DOHH2 (cell line): ENCODE measurements around the gene OSBPL9.
"Not testable (repeated sequence)": the region's sequence is repeated elsewhere in the genome, so short reads cannot be mapped to it uniquely, and the experiment has no call there.

Source experiments
- H3F3A ChIP-seq: fragments of 200-600 bp; sonication (generic), shearing (Covaris generic); 2 replicates; pipeline ENCODE4 v1.6.0; 2016; ENCODE audit warnings: antibody characterized with exemption, mild to moderate bottlenecking; ENCODE audit not compliant: control insufficient read depth, insufficient read depth
- H3K27ac ChIP-seq: fragments of 200-600 bp; sonication (generic); 2 replicates; pipeline ENCODE4 v1.5.1; 2014; ENCODE audit warnings: low read depth, mild to moderate bottlenecking, low read length, moderate library complexity
- H3K27me3 ChIP-seq: fragments of 200-600 bp; sonication (generic); 2 replicates; pipeline ENCODE4 v1.6.1; 2014; ENCODE audit warnings: mild to moderate bottlenecking, low read length, mixed read lengths; ENCODE audit not compliant: control insufficient read depth
- H3K36me3 ChIP-seq: fragments of 200-600 bp; sonication (generic); 2 replicates; pipeline ENCODE4 v1.6.1; 2014; ENCODE audit warnings: mild to moderate bottlenecking, low read length, moderate library complexity, mixed read lengths; ENCODE audit not compliant: control insufficient read depth
- H3K4me1 ChIP-seq: fragments of 200-600 bp; sonication (generic); 2 replicates; pipeline ENCODE4 v1.6.1; 2014; ENCODE audit warnings: mild to moderate bottlenecking, low read length, mixed read lengths; ENCODE audit not compliant: control insufficient read depth
- H3K4me2 ChIP-seq: fragments of 200-600 bp; sonication (generic); 2 replicates; pipeline ENCODE4 v1.6.0; 2014; ENCODE audit warnings: mild to moderate bottlenecking, low read length, moderate library complexity
- H3K4me3 ChIP-seq: fragments of 200-600 bp; sonication (generic); 2 replicates; pipeline ENCODE4 v1.5.1; 2014; ENCODE audit warnings: mild to moderate bottlenecking, low read length, mixed read lengths
- H3K79me2 ChIP-seq: fragments of 200-600 bp; sonication (generic); 2 replicates; pipeline ENCODE4 v1.6.1; 2014; ENCODE audit warnings: mild to moderate bottlenecking, low read length, mixed read lengths; ENCODE audit not compliant: control insufficient read depth
- H3K9me2 ChIP-seq: fragments of 200-600 bp; sonication (generic); replicated peaks from 2 replicates; pipeline ENCODE4 v1.6.1; 2014; ENCODE audit warnings: mild to moderate bottlenecking, low read length, mixed read lengths; ENCODE audit not compliant: control insufficient read depth
- H3K9me3 ChIP-seq: fragments of 200-600 bp; sonication (generic); 2 replicates; pipeline ENCODE4 v1.6.1; 2014; ENCODE audit warnings: antibody characterized with exemption, low read length, mixed read lengths; ENCODE audit not compliant: control insufficient read depth, insufficient read depth
- H4K20me1 ChIP-seq: fragments of 200-600 bp; sonication (generic); 2 replicates; pipeline ENCODE4 v1.6.0; 2014; ENCODE audit warnings: low read depth, mild to moderate bottlenecking, antibody characterized with exemption, low read length, moderate library complexity; ENCODE audit not compliant: control insufficient read depth, insufficient read depth
- EZH2phosphoT487 ChIP-seq: fragments of 200-600 bp; sonication (generic); IDR thresholded peaks from 2 replicates; pipeline ENCODE4 v1.6.1; 2017; ENCODE audit warnings: borderline replicate concordance, mild to moderate bottlenecking, antibody characterized with exemption, low read length, moderate library complexity, mixed read lengths
- TF ChIP-seq, protein P1 (sequence below): fragments of 200-600 bp; sonication (generic); IDR thresholded peaks from one replicate; pipeline ENCODE4 v1.5.1; 2014; ENCODE audit warnings: antibody characterized with exemption, mild to moderate bottlenecking, low read depth, low read length; ENCODE audit not compliant: poor library complexity, severe bottlenecking

The OSBPL9 gene

DNA sequence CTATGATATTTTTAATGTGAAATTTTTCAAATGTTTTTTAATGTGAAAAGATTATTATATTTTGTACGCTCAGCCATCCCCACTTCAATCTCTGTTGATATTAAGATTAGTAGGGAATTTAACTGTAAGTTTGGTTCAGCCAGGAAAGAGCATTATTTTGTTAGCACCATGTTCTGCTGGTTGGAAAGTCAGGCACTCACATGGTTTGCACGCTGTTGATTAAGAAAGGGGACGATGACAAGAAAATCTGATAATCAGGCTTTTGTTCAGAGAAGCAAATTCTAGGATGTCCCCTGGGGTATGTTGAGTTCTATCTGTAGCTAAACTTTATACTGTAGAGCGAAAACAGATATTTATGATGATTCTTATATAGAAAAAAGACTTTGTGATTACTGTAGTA, 115.1 kb downstream of the OSBPL9 start:
- H3K4me1 ChIP-seq: peaks cover 54% of the 10 kb centered on the region
- peaks cover 81% of the 10 kb centered on the region for H3K79me2 ChIP-seq
- no peaks in the 10 kb centered on the region for H3K27me3 ChIP-seq
- TF ChIP-seq, protein P1, sequence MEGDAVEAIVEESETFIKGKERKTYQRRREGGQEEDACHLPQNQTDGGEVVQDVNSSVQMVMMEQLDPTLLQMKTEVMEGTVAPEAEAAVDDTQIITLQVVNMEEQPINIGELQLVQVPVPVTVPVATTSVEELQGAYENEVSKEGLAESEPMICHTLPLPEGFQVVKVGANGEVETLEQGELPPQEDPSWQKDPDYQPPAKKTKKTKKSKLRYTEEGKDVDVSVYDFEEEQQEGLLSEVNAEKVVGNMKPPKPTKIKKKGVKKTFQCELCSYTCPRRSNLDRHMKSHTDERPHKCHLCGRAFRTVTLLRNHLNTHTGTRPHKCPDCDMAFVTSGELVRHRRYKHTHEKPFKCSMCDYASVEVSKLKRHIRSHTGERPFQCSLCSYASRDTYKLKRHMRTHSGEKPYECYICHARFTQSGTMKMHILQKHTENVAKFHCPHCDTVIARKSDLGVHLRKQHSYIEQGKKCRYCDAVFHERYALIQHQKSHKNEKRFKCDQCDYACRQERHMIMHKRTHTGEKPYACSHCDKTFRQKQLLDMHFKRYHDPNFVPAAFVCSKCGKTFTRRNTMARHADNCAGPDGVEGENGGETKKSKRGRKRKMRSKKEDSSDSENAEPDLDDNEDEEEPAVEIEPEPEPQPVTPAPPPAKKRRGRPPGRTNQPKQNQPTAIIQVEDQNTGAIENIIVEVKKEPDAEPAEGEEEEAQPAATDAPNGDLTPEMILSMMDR: no peak
- no peak for TF ChIP-seq EZH2phosphoT487
- H3F3A ChIP-seq: no peaks in the 10 kb centered on the region
- H3K27ac ChIP-seq: no peak overlapping the region
- peaks cover 11% of the 10 kb centered on the region for H3K36me3 ChIP-seq
- H3K9me2 ChIP-seq: no peaks in the 10 kb centered on the region
- peak overlapping the region; percentile 76 for H3K4me2 ChIP-seq
- peaks cover 25% of the 10 kb centered on the region for H4K20me1 ChIP-seq
- no peaks in the 10 kb centered on the region for H3K9me3 ChIP-seq
- H3K4me3 ChIP-seq: peak overlapping the region; percentile 79; the same call in 1 of the 2 replicates

DNA sequence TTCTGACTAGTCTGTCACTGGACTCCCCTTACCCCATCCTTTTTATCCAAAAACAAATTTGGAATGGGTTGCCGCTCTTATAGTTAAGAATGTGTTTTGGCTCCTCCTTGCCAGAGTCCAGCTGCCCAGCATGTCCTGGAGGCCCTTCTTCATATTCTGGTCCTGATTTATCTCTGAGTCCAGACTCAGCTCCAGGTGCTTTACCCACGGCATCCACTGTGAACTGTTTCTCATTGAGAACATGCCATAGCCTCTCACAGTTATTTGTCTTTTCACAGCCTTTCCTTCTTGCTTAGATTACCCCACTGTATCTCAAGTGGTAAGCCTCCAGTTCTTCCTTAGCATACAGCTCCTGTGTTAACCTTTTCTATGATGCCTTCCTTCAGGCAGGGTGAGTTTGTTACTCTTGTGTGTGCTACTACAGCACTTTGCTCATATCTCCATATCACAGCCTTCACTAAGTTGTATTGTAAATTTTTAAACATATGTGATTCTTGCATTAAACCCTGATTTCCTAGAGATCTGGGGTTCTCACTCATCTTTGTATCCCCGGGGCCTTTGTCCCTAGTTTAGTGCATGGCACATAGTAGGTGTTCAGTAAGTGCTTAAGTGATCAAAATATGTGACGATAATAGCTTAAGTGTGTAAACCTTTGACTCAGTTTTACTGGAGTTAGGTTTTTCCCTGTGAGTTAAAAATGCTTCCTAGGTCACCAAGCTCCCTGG, 116.0 kb downstream of the OSBPL9 start:
- TF ChIP-seq EZH2phosphoT487: no peak
- TF ChIP-seq, protein P1: no peak

DNA sequence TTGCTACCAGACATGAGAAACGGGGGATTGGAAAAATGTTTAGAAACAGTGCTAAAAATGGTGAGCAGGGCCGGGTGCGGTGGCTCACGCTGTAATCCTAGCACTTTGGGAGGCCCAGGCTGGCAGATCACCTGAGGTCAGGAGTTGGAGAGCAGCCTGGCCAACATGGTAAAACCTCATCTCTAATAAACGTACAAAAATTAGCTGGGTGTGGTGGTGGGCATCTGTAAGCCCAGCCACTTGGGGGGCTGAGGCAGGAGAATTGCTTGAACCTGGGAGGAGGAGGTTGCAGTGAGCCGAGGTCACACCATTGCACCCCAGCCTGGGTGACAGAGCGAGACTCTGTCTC, 116.5 kb downstream of the OSBPL9 start:
- not testable (repeated sequence) for H3K4me2 ChIP-seq, H3K4me3 ChIP-seq, H3F3A ChIP-seq, H3K27me3 ChIP-seq, H3K9me3 ChIP-seq, H3K27ac ChIP-seq, H3K9me2 ChIP-seq
- peaks cover 40% of the 10 kb centered on the region for H3K4me1 ChIP-seq
- H3K79me2 ChIP-seq: peaks cover 94% of the 10 kb centered on the region
- H3K36me3 ChIP-seq: peaks cover 11% of the 10 kb centered on the region
- H4K20me1 ChIP-seq: peaks cover 28% of the 10 kb centered on the region

More for the DNA sequence above, 116.0 kb downstream of the OSBPL9 start:
- Histone ChIP-seq H3K27ac (no peak overlapping the region), H3K4me3 (no peak overlapping the region), H3K4me2 (no peak overlapping the region; the same call in 1 of the 2 replicates), H3K27me3 (no peaks in the 10 kb centered on the region), H3F3A (no peaks in the 10 kb centered on the region), H4K20me1 (peaks cover 28% of the 10 kb centered on the region), H3K9me2 (no peaks in the 10 kb centered on the region), H3K9me3 (no peaks in the 10 kb centered on the region), H3K4me1 (peaks cover 46% of the 10 kb centered on the region), H3K79me2 (peaks cover 90% of the 10 kb centered on the region), H3K36me3 (peaks cover 11% of the 10 kb centered on the region)

DNA sequence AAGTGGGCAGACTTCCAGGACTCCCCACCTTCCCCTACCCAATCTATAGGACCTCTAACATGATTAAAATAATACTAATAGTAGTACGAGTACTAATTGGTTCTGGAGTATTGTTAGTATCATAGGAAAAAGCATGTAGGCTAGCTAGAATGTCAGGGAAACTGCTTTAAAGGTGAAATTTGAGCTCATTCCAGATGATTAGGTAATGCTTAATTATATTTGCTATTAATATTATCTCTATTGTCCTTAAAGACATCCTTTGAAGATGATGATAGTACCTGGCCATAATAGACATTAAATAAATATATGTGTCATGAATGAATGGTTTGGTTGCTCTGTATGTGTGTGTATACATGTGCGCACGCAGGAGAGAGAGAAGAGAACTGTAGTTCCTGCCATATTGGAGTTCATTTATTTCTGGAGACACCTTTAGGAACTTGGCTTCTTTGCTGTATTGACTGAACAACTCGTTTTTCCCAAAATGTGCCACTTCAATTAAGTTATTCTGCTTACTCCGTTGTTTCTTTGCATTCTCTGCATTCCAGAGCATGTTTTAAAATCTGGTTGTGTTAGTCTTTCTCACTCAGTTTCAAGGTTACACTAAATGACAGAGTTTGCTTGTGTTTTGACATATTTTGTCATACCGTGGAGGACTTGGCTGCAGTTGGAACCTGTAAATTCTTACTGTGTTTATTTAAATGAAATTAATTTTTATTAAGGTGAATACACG, 117.1 kb downstream of the OSBPL9 start:
- TF ChIP-seq, protein P1: no peak
- TF ChIP-seq EZH2phosphoT487: no peak
- H3K27ac ChIP-seq: no peak overlapping the region
- peaks cover 94% of the 10 kb centered on the region for H3K79me2 ChIP-seq
- H3K9me3 ChIP-seq: no peaks in the 10 kb centered on the region
- no peaks in the 10 kb centered on the region for H3F3A ChIP-seq
- peaks cover 28% of the 10 kb centered on the region for H4K20me1 ChIP-seq
- peaks cover 35% of the 10 kb centered on the region for H3K4me1 ChIP-seq
- no peak overlapping the region for H3K4me3 ChIP-seq
- H3K27me3 ChIP-seq: no peaks in the 10 kb centered on the region
- no peak overlapping the region for H3K4me2 ChIP-seq
- no peaks in the 10 kb centered on the region for H3K9me2 ChIP-seq
- H3K36me3 ChIP-seq: peaks cover 11% of the 10 kb centered on the region
